HG02884 (cell line): ENCODE measurements around the gene GMCL1.
"Not testable (repeated sequence)": the region's sequence is repeated elsewhere in the genome, so short reads cannot be mapped to it uniquely, and the experiment has no call there.

Source experiments
- ATAC-seq: cut with Tn5 transposase; IDR thresholded peaks from one replicate; pipeline ENCODE4 v1.9.1; 2021; ENCODE audit warnings: mild to moderate bottlenecking, moderate library complexity; ENCODE audit not compliant: unreplicated experiment

GMCL1 gene

DNA sequence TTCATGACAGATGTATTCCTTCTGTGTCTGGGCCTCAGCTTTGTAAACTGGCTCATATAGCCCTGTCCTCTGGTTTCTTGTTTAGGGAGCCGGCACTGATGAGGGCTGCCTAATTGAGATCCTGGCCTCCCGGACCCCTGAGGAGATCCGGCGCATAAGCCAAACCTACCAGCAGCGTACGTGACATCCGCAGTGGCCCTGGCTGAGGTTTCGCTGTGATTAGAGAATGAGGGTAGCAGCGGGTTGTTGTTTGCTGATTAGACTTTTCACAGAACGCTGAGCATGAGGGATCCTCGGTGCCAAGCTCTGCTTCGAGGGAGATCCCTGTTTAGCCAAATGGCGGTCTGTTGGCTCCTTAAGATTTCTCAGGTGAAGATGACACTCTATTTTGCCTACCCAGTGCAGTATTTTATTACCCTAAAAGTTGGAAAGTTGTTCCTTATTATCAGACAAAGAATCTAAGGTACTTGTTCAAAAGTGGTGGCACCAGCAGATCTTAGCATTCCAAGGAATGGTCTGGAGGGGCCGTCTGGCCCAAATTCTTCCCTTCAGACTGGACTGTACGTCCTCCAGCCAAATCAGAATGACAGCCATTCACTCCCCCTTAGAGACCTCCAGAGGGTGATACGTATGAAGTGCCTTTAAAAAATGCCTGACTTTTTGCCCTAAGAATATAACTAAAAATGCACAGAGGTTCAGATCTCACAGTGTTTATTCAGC lies 21.5 kb upstream of the GMCL1 start:
- ATAC-seq: no peak

DNA sequence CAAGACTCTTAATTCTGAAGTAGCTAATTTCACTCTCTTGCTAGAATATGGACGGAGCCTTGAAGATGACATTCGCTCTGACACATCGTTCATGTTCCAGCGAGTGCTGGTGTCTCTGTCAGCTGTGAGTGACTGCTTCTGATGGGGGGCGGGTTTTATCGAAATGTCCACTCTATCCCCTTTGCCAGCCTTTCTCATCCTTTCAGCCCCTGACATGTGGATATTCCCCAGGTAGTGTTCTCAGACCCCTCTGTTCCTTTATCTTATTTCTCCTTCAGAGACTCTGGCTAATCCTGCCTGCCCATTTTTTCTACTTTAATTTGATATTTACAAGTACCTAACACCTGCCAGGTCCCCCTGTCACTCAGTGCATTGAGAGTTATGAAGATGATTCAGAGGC lies 18.9 kb upstream of the GMCL1 start:
- ATAC-seq: no peak

DNA sequence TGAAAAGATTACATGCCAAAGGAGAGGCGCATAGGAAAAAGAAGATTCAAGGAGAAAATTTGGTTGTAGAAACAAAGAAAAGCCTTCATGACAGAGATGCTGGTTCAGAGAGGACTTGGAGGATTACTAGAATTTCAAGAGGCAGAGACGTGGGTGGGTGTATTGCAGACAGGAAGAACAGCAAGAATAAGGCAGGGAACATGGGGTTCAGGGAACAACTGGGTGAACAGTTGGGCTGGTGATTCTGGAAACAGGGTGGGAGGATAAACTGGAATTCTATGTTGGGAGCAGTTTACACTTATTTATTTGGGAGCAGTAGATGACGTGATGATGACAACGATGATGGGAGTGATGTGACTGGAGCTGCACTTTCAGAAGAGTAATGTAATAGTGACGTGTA lies 18.4 kb upstream of the GMCL1 start:
- ATAC-seq: no peak

DNA sequence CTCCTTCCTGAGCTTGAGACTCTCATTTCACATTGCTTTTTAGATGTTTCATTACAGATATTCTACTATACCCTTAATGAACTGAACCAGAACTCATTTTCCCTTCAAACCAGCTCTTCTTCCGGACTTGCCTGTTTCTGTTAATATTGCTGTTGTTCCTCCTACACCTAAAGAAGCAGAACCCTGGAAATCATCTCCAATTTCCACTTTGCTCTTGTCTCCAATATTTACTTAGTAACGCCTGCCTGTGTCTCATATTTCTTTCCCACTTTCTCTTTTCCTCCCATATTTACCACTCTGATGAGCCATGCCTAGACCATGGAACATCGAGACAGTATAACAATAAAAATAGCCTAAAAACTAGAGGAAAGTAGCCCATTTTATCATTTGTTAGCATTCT lies 17.9 kb upstream of the GMCL1 start:
- ATAC-seq: no peak

DNA sequence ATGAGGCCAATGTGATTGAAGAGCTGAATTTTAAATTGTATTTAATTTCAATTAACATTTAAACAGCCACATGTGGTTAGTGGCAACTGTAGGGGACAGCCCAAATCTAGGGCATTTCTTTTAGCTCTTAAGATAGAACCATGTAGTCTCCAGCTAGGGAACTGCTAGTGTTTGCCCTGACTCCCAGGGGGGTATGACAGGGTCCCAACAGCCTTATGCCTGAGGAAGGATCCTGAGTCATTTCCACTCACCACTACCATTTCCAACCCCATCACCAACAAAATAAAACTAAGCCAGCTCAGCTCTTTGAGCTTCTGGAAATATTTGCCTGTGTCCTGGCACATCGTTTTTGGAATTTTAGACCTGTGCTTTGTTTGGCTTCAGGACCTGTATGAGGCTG lies 13.7 kb upstream of the GMCL1 start:
- ATAC-seq: no peak

DNA sequence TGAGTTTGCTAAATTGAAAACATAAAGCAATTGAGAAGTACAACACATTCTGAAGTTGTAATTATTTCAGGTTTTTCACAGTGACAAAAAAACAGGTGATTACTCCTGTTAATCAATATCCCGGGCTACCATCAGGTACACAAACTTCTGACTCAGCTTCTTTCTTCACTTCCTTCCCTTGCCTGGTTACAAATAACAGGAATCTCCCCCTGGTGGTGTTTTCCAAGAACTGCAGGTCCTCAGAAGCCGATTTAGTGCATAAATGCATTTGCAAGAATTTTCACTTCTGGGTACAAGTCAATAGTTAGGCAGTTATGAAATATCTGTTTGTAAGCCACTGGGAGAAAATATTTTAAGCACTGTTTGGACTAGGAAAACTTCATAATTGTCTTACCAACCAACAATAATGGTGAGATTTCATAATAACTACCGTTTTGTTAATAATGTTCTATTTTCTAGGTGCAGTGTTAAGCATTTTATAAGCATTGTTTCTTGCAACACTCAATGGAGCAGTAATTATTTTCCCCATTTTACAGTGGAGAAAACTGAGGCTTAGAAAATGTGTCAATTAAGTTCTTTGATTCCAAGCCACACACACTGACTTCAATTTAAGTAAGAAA lies 12.4 kb upstream of the GMCL1 start:
- ATAC-seq: no peak

DNA sequence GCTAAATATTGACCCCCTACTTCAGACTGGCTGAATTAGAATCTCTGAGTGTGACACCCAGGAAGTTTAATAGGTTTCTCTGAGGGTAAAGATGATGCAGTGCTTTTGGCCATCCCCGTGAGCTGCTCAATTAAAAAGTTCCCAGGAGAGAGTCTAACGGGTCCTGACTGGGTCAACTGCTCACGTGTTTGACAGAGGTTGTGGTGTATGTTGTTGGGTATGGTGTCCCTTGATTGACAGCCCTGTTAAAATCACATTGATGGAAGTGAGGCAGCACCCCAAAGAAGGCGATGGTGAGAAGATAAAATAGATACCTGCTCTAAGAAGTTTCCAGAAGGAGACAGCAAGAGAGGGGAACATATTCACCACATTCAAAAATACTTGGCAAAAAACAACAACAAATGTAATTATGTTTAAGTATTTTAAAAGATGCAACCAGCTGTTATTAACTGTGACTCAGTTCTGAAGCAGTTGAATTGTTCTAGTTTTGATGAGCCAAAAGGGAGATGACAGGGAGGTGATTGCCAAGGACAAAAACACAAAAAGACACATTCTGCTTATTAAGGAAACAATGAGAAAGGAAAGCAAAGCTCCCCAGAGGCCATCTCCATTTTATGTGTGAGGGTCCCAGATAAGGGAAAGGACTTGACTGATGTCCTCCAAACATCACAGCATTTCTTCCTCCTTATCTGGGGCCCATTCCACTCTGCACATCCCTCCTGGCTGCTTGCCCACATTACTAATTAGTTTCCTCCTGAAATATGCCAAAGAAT lies 11.5 kb upstream of the GMCL1 start:
- ATAC-seq: no peak

DNA sequence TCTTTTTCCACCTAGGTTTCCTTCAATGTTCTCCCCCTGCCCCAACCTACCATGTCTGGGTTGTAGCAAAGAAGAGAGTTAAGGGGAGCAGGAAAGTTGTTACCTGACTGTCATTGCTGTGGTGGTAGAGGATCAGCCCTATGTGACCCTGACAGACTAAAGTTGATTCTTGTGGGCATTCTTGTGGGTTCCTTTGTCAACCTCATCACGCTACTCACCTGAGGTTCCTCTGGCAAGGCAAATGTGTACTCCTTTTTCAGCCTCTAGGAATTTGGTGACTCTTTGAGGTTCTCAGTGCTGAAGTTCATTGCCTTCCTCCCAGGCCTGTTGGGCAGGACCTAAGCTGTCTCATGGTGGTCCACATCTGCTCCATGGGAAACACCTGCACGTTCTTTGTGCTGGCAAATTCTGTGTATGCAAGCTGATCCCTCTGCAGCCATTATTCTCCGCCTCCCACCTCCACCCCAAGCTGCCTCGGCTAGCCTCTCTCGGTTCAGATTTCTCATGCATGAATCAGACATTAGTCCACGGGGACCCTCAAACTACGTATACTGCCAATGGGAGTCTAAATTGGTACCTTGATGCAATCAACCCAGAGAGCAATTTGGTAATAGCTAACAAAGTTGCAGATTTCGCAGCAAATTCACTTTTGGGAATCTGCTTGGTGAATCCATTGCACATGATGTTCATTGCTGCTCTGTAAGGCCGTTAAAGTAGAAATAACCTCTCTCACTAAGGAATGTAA lies 1.5 kb upstream of the GMCL1 start:
- no peak for ATAC-seq

DNA sequence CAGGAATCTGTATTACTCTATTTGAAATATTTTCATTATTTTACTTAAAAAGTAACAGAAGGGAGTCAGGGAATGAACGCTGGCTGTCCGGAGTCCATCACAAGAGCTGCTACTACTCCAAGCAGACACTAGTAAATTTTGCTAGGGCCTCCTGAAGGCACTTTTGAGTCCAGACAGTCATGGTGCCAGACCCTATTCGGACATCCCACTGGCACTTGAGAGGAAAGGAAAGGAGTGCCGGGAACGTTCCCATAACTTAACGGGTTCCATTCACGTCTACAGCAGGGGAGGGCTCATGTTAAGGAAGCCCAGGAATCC lies 563 bp upstream of the GMCL1 start:
- peak; percentile 0 for ATAC-seq

DNA sequence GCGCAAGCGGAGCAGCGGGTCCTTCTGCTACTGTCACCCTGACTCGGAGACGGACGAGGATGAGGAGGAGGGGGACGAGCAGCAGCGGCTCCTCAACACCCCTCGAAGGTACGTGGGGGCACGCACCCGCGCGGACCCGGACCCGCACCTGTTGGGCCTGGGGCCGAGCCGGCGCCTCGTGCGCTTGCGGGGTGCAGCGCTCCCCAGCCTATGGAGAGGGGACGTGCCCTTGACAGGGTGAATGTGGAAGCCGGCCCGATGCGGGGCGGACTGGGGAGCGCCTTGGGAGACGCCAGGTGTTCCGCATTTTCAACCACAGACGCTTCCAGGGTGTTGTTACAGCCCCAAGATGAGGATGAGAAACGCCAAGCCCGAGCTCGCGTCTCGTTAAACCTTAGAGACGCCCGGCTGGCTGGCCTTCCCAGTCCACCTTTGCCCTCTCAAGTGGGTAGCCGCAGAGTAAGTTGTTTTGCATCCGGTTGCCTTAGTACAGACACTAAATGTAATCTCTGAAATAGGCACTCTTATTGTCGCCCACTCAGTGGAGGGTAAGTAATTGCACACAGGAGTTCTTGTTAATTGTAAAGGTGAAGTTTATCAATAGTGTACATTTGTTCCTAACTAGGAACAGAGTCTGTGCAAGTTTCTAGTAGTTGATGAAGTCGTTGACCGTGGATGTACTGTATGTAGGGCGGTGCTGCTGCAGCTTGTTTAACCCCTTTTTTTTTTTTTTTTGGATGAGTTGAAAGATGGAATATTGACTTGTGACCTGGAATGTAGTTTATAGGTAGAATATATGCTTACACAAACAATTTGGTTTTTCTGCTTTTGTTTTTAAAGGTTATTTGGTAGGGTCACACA lies 815 bp downstream of the GMCL1 start:
- peak; percentile 17 for ATAC-seq

DNA sequence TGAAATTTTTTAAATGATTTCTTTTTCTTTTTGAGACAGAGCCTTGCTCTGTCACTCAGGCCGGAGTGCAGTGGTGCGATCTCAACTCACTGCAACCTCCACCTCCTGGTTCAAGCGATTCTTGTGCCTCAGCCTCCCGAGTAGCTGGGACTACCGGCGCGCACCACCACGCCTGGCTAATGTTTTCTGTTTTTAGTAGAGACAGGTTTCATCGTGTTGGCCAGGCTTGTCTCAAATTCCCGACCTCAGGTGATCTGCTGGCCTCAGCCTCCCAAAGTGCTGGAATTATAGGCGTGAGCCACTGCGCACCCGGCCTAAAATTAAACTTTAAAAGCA lies 1.4 kb downstream of the GMCL1 start:
- ATAC-seq: not testable (repeated sequence)

DNA sequence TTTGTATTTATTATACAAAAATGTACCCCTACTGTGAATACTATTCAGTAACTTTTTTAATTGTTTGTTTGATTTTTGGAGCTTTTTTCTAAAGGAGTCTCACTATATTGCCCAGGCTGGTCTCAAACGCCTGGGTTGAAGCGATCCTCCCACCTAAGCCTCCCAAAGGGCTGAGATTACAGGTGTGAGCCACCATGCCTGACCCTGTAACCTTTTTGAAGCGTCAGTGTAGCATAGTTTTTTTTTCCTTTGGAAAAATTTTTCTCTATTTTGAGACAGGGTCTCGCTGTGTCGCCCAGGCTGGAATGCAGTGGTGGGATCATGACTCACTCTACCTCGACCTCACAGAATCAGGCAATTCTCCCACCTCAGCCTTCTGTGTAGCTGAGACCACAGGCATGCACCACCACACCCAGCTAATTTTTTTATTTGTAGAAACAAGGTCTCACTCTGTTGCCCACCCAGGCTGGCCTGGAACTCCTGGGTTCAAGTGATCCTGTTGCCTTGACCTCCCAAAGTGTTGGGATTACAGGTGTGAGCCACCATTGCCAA lies 2.0 kb downstream of the GMCL1 start:
- no peak for ATAC-seq

DNA sequence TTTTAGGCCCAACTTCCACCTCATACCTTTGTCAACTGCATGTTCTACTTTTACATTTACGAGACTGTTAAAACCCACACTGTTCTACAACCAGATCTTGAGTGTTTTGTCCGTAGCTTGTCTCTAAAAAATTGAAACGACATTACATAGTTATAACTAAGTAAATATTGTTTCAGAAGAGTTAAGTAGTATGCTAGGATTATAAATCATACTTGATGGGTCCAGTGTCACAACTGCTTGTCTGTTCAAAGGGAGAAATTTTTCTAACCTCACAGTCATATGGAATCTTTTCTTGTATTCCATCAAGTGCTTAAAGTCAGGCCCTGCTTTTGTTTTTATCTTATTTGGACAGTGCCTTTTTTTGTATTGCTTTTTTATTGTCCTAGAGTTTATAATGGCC lies 4.3 kb downstream of the GMCL1 start:
- no peak for ATAC-seq

DNA sequence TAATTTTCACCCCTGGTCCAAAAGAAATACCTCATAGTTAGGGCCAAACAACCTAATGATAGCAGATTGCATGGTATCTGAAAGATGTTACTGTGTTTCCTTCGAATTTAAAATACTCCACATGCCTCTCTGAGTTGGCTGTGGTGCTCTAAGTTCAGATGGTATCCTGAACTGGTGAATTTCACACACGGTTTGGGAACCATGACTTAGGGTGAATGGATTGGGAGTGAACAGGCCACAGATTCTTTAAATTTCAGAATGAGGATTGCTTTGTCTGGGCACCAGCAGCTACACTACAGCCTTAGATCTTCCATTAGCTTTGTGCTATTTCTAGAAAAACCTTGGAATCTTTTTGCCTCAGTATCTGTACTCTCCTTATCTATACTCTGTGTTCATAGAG lies 6.2 kb downstream of the GMCL1 start:
- no peak for ATAC-seq

DNA sequence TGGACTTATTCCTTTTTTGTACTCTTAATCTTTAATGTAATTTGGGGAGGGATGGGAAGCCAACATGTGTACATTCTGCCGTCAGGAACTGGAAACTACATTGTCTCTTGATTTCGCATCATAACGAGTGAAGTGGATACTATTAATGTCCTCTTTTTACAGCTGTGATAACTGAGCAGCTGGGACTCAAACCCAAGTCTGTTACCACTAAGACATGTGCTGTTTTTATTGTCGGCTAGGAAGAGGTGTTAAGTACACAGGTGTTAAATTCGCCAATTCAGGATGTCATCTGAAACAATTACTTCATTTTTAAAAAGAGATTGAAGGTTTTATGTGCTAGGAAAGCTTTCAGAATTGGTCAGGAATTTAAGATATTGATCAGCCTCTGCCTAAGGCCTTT lies 6.9 kb downstream of the GMCL1 start:
- ATAC-seq: no peak

DNA sequence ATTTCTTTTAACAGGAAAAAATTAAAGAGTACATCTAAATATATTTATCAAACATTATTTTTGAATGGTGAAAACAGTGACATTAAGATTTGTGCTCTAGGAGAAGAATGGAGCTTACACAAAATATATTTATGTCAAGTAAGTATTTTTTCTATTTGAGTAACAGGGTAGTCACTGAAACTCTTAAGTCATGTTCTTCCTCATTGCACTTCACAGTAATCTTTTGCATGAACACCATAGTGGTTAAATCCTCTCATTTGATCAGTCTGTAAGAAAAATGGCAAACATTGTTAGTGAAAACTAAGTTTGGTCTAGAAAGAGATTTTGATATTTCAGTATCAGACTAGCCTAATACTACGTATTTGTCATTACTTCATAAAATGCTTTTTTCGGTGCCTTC lies 8.1 kb downstream of the GMCL1 start:
- ATAC-seq: no peak

DNA sequence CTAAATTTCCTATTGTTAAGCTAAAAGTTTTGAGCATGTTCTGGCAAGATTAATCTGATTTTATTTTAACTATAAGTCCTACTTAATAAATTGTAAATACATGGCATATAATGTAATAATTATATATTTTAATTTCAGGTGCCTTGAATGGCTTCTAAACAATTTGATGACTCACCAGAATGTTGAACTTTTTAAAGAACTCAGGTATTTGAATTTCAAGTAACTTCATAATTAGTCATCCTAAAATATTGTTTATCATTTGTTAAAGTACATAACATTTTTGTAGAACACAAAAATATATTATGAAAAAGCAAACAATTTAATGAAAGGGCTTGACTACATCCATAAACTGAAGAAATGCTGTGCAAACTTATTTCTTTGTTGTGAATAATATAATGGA lies 14.5 kb downstream of the GMCL1 start:
- ATAC-seq: no peak

DNA sequence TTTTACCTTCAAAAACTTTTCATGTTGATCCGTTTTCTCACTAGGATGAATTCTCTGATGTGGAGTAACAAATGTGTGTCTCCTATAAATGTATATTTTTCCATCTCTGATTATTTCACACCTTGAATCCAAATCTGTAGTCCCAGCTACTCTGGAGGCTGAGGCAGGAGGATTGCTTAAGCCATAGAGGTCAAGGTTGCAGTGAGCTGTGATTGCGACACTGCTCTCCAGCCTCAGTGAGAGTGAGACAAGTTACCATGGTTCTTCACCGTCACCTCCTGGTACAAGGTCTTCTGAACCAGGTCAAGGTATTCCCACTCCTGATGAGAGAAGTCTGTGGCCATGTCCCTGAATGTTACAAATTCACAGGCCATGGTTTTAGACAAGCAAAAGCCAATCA lies 15.1 kb downstream of the GMCL1 start:
- ATAC-seq: no peak

DNA sequence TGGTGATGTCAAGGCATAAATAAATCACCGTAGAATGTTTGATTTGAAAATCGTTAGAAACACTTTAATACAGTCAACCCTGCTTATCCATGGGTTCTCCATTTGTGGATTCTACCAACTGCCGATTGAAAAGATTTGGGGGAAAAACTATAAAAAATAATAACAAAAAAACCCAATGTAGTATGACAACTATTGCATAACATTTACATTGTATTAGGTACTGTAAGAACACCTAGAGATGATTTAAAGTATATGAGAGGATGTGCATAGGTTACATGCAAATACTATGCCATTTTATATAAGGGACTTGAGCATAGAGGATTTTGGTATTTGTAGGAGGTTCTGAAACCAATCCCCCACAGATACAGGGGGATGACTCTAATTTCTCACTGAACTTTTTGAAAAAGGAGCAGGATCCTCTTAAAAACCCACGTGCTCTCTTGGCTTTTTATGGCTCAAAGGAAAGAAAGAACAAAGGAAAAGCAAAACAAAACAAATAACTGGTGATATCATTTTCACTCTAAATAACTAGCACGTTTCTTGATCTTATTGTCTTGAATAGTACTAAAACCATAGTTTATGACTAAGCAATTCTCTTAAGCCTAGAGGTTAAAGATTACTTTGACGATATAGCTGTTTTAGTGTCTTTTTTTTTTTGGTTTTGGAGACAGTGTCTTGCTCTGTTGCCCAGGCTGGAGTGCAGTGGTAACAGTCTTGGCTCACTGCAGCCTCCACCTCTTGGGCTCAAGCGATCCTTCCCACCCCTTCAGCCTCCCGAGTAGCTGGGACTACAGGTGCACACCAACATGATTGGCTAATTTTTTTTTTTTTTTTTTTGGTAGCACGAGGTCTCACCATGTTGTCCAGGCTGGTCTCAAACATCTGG lies 17.0 kb downstream of the GMCL1 start:
- no peak for ATAC-seq
